RCC 7860 (cell line): ENCODE data around the gene ANKRD13D.
A peak's percentile ranks its signal among the peaks of the same experiment; 100 is the strongest.
"Not testable (repeated sequence)": the region's sequence is repeated elsewhere in the genome, so short reads cannot be mapped to it uniquely, and the experiment has no call there.

Source experiments
- DNase-seq: peaks from one replicate; pipeline ENCODE4 v3.0.0-alpha.2; 2015; ENCODE audit warnings: low spot score
- FAIRE-seq: peaks from 2 replicates; lab custom pipeline; 2012; peaks lifted over from hg19 to GRCh38; lab: Jason Lieb, UNC

Gene ANKRD13D

DNA sequence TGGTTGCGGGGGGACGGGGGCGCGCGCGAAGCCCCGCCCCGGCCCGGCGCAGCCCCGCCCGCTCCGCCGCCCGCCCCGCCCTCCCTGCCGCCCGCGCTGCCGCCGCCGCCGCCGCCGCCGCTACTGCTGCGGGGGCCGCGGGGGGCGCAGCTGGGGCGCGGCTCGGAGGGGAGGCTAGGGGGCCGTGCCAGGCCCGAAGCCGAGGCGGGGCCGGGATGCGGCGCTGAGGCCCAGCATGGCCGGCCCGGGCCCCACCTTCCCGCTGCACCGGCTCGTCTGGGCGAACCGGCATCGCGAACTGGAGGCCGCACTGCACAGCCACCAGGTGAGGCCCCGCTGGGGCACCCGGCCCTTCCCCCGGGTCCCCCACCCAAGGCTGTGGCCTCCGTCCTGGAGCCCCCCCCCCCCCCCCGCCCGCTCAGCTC is at the start of gene ANKRD13D:
Gene ANKRD13D (plus strand): TSS at position 78 of the 425 bp plus-strand sequence. CDS start 158 bp downstream, at position 236.
- DNase-seq (no peak), FAIRE-seq (no peak)

DNA sequence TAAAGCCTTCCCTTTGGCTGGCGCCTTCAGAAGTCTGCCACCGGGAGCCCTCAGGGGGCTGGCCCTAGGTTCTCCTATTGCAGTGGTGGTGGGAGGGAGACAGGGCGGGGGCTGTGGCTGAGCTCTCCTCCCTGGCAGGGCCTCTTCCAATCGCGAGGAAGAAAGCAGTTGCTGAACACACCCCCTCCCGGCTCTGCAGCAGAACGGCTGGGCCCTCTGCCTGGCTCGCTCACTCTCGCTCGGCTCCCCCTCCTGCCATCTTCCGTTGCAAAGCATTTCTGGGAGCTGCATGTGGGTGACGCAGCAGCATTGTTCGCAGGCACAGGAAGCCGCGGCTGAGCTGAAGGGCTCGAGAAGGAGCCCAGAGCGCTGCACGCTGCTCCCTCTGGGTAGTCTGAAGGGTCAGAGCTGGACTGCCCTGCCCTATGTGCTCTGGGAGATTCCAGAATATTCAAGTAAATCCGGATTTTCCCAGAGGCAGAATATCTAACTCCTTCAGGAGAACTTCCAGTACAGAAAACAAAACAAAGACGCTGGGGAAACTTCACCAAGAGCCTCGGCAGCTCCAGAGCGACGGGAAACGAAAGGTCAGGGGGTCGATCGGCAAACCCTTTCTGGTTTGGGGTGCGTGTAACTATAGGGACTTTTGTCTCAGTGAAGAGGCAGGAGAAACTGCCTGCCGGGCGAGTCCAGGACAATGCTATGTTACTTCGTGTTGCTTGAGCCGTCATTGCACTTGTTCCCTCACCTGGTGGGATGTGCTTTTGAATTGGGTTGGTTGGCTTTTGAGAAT is 49.1 kb upstream of the ANKRD13D start:
- FAIRE-seq (peak; percentile 84), DNase-seq (peak; percentile 96)

DNA sequence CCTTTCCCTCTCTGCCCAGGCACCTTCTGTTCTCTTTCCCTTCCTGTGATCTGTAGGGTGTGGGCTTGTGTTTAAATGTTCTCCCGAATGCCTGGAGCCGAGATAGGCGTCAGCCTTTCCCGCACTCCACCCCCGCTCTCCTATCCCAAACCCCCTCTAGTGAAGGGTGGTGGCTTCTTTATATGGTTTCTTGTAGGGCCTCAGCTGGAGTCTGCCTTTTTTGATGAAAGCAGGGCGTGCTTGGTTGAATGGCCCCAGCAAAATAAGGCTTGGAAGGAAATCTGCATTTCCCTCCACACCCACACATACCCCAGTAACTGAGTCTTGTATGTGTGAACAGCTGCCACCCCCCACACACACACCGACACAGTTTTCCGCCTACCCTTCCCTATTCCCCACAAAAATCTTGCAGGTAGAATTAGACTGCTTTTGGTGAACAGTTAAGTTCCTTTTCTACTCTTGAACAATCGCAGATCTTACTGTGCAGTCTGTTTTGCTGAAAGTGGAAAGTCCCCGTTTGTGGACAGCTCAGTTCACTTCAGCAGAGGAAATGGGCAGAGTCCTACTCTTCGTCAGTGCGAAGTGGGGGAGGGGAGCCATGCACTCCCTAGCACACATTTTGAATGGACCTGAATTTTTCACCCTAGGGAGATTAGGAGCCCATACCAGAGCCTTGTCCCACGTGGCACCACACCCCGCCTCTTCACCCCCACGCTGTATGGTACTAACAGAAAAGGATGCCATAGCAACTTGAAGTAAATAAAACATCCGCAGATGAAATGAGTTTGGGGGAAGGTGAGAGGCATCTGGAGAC is 48.3 kb upstream of the ANKRD13D start:
- DNase-seq (peak; percentile 62), FAIRE-seq (no peak)

DNA sequence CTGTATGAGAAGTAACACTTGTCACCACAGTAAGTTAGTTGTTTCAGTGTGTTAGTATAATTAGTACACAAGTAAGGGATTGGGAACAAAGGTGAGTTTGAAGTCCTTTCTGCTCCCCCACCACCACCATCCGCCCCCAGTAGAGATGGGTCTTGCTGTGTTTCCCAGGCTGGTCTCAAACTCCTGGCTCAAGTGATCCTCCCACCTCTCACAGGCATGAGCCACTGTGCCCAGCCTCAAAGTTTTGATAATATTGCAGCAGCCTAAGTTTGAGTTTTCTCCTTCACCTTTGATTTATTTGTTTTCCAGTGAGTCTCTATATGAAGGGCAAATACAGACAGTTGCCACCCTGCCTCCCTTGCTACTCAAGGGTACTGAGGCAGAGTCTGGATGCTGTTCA is 46.6 kb upstream of the ANKRD13D start:
- DNase-seq (no peak), FAIRE-seq (no peak)

DNA sequence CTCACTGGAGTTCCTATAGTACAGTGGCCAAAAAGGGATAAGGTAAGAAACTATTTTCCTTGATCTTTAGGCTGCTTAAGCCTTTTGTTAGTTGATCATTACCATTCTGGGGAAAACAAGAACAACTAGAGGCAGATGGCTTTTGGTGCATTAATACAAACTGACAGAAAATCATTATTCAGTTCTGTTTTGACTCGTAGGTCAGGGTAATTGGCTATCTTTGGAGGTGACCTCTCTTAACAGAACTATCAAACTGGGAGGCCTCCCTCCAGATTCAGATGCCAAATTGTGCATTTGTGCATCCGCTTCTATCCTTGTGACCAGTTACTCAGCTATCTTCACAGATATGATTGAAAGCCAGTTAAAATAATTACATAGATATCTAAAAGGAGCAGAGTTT is 46.1 kb upstream of the ANKRD13D start:
- FAIRE-seq, result no peak
- DNase-seq, result no peak

DNA sequence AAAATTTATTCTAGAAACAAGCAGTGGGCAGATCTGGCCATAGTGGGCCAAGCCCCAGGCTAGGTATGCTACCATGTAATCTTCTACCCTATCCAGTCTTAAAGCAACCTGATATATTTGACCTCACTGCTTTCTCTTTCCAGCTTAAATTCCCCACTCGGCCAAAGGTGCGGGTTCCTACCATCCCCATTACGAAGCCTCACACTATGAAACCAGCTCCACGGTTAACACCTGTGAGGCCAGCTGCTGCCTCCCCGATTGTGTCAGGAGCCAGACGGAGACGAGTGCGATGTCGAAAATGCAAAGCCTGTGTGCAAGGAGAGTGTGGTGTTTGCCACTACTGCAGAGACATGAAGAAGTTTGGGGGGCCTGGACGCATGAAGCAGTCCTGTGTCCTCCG is 44.1 kb upstream of the ANKRD13D start:
- DNase-seq (no peak), FAIRE-seq (no peak)

DNA sequence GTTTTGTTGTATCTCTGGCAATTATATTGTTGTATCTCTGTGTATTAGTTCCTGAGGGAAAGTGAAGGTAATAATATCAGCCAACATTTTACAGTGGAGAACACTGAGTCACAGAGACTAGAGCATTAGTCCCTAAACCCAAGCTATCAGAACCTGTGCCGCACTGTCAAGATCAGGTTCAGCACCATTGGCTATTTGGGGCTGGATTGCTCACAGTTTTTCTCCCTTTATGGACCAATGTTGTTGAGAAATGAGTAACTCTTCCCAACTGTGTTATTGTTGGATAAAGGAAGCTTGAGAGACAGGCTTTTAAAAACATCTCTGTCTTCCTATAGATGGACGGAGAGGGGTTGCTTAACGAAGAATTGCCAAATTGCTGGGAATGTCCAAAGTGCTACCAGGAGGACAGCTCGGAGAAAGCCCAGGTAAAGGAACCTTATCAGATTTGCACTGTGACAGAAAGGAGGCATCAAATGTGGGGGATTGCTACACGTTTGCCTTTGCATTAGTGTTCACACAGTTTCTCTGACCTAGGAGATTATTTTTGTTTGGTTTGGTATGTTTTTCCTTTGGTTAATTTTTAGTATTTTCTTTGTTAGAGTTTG is 41.1 kb upstream of the ANKRD13D start:
- DNase-seq (no peak), FAIRE-seq (no peak)

DNA sequence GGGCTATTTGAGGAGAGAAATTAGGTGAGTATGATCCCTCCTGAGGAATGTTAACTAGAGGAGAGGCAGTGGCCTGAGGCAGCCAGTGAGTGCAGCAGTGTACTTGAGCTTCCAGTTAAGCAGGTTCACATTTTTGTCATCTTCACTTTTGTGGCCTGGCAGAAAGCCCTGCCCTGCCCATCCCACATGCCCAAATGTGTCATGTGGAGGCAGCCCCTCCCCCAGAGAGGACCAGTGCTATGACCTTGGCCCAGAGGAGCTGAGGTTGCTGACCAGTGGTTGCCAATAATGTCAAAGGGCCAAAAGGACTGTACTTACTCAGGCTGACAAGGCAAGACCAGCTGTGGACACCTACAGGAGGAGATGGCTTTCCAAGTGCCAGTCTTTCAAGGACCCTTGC is 40.5 kb upstream of the ANKRD13D start:
- FAIRE-seq (no peak), DNase-seq (no peak)

DNA sequence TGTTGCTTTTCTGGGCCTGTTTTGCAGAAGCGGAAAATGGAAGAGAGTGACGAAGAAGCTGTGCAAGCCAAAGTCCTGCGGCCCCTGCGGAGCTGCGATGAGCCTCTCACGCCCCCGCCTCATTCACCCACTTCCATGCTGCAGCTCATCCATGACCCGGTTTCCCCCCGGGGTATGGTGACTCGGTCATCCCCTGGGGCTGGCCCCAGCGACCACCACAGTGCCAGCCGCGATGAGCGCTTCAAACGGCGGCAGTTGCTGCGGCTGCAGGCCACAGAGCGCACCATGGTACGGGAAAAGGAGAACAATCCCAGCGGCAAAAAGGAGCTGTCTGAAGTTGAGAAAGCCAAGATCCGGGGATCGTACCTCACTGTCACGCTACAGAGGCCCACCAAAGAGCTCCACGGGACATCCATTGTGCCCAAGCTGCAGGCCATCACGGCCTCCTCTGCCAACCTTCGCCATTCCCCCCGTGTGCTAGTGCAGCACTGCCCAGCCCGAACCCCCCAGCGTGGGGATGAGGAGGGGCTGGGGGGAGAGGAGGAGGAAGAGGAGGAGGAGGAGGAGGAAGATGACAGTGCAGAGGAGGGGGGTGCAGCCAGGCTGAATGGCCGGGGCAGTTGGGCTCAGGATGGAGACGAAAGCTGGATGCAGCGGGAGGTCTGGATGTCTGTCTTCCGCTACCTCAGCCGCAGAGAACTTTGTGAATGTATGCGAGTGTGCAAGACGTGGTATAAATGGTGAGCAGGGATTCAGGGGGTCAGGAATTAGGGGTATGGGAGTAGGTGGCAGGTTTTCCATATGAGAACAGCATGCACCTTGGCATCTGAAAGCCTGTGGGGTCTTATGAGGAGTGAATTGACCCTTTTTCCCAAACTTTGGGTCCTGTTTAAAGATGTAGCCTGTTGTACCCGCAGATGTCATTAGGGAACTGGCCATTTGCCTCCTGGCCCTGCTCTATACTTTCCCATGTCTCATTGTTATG is 38.8 kb upstream of the ANKRD13D start:
- no peak for DNase-seq
- no peak for FAIRE-seq

DNA sequence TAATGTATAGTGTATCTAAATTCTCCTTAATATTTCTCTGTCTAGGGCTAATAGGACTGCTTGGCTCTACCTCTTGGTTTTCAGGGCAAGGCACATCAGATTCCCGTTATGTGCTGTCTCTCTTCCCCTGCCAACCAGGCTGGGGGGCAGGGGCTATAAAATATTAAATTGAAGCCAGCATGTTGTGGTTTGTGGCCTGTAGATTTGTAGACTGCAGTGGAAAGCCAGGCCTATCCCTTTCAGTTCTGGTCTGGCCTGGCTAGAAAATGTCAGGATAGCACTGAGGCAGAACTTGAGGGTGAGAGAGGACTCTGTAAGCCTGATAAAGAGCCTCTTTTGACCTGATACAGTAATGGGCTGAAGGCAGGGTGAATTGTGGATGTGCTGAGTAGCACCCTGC is 37.3 kb upstream of the ANKRD13D start:
- DNase-seq (no peak), FAIRE-seq (no peak)

DNA sequence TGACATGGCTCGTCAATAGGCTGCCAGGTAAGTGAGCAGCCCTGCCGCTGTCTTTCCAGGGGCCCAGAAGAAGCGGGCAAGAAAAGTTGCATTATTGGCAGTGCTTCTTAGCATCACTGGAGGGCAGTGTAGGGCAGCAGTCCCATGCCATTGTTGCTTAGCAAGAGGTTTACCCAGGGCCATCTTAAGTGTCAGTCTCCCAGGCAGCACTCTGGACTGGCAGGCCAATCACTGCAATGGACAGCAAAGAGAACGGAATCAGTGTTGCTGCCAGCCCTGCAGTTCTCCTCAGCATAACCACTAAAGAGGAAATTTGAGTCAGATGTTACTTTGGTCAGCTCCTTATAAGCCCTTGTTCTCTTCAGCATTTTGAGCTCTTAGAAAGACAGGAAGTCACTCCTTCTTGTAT is 36.3 kb upstream of the ANKRD13D start:
- no peak for FAIRE-seq
- no peak for DNase-seq

DNA sequence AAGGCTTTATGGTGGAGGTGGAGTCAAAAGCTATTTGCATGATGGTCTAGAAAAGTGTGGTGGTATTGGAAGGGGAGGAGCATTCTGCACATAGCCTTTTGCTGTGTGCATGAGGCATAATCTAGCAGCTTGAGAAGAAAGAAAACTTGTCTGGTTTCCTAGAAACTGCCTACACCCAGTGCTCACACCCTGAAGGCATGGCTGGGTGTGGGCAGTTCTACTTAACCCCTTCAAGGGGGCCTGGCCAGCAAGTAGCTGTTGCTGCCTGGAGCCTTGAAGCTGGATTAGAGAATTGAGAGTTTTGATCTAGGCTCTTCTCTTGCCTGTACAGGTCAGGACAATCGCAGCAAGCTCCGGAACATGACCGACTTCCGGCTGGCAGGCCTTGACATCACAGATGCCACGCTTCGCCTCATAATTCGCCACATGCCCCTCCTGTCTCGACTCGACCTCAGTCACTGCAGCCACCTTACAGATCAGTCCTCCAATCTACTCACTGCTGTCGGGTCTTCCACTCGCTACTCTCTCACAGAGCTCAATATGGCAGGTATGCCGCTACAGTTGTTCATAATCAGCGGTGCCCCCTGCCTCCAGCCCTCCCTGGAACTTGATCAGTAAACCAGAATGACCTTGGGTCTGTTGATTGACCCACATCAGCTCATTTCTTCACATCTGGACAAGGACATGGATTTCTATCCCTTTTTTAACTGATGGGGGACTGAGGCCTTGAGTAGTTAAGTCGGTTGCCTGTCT is 35.1 kb upstream of the ANKRD13D start:
- no peak for FAIRE-seq
- DNase-seq, result no peak

DNA sequence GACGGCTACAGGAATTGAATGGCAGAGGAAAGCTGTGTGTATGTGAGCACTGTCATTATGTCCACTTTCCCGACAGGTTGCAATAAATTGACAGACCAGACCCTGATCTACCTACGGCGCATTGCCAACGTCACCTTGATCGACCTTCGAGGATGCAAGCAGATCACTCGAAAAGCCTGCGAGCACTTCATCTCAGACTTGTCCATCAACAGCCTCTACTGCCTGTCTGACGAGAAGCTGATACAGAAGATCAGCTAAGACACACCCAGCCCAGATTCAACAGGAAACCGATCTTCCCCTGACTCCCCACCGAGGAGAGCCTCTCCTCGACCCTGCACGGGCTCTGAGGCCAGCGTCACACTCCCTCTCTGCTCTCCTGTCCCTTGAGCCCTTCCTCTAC is 34.3 kb upstream of the ANKRD13D start:
- FAIRE-seq, result no peak
- no peak for DNase-seq

DNA sequence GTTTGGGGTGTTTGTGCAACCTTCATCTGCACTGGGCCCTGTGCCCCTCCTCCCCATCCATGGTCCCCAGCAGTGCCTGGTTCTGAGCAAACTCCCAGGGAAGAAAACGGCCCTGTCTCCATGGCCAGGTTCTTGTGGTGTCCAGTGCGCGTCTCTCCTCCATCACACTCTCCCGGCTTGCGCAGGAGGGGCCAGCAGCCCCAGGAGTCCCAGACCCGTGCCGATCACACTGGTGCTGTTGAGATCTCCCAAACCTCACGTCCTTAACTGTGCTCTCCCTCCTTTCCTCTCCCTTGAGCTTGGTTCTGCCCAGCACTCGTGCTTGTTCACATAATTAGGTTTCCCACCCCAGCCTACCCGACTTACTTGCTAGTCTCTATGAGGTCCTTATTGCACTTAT is 33.8 kb upstream of the ANKRD13D start:
- FAIRE-seq (no peak), DNase-seq (no peak)

DNA sequence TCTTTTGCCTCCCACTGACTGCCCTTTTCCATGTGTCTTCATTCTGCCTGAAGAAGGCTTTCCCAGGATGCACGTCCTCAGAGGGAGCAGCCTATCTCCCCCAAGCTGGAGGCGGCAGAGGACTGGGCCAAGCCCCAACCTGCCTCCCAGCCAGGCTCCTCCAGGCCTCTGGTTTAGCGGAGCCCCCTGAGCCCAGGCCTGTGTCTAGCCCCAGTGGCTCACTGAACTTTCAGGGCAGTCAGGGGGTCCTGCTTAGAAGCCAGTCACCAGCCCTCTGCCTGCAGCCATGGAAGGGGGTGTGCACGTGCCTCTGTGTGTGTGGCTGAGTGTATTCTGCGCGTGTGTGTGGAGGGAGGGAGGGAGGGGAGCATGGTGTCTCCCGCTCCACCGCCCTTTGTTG is 33.2 kb upstream of the ANKRD13D start:
- FAIRE-seq (no peak), DNase-seq (no peak)

DNA sequence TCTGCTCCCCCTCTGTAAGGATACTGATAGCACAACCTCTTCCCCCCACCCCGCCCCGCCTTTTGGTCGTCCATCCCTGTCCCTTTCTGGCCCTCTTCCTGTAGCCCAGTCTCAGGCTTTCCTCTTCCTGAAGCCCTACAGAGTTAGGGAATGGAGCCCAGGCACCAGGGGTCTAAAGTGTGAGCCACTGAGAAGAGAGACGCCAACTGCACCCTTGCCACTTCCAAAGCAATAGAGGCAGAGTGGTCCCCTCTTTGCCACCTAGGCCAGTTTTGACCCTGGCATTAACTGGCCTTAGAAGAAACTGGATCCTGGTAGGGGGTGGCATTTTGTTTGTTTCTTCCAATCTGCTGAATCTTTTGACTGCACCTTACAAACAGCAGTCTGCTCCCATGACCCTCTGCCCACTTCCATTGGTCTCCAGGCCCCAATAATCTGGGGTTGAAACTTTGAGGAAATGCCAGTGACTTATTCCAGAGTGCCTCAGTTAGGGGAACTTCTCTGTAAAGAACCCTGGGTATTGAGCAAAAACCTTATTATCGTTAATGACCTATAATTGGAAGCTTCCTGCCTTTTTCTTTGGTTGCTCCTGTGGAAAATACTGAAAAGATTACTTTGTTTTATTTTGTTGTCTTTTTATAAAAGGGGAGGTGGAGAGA is 32.5 kb upstream of the ANKRD13D start:
- FAIRE-seq, result no peak

DNA sequence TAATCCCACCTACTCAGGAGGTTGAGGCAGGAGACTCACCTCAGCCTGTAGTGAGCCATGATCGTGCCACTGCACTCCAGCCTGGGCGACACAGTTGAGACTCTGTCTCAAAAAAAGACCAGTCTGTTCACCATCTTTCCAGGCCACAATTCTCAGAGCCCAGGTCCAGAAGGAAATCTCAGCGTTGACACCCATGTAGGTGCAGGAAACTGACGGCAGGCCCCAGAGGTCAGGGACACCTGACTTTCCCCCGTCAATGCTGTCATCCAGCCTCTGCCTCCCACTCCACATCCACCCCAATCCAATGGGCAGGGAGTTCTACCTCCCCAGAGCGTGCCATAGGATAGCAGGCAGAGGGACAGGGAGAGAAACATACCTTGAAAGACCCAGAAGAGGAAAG is 28.7 kb upstream of the ANKRD13D start:
- DNase-seq, result no peak
- FAIRE-seq, result no peak

More for the DNA sequence above, 32.5 kb upstream of the ANKRD13D start:
- no peak for DNase-seq

DNA sequence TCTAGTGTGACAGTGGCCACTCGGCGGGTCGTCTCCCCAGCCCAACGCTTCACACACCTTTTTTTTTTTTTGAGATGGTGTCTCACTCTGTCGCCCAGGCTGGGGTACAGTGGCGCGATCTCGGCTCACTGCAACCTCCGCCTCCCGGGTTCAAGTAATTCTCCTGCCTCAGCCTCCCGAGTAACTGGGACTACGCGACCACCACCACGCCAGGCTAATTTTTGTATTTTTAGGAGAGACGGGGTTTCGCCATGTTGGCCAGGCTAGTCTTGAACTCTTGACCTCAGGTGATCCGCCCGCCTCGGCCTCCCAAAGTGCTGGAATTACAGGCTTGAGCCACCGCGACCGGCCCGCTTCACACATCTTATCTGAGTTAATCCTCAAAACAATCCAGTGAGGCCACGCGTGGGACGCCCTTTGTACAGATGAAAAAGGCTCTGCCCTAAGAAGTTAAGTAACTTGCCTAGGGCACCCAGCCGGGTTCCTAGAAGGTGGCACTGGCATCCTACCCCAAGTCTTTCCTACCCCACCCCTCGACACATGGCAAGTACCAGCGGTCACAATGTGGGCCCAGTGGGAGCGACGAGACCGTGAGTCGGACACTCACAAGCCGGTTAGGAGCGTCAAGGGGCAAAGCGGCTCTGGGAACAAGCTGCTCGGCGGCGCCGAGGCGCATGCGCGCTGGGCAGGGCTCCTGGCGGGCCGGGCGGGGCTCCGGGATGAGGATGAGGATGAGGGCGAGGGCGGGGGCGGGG is 28.0 kb upstream of the ANKRD13D start:
- FAIRE-seq, DNase-seq: not testable (repeated sequence)

DNA sequence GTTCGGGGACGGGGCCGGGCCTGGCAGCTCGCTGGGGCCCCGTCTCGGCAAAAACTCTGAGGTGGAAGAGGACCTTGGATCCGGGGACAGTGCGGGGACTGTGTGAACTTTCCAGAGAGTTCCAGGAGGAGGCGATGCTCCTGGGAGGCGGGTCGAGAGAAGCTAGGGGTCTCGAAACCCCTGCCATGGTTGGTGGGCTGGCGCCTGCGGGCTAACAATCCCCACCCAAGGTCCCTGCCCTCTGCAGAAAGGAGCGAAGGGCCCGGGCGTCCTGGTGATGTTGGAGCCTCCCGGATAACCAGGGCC is 27.5 kb upstream of the ANKRD13D start:
- FAIRE-seq (no peak), DNase-seq (no peak)
